Measurements from ENCODE around the gene UCP2. TPM values are rescaled to one million over a fixed set of nuclear protein-coding genes. Genes with fewer than 3 reads are reported as not detected.
A peak's percentile ranks its signal among the peaks of the same experiment; 100 is the strongest.

The UCP2 gene
- total and polyA plus RNA-seq, 9 of the 15 experiments (the other 6 are each of a cell fraction or from before 2014, with no cell fraction given): 19.2 to 216 (median 87.9) TPM

DNA sequence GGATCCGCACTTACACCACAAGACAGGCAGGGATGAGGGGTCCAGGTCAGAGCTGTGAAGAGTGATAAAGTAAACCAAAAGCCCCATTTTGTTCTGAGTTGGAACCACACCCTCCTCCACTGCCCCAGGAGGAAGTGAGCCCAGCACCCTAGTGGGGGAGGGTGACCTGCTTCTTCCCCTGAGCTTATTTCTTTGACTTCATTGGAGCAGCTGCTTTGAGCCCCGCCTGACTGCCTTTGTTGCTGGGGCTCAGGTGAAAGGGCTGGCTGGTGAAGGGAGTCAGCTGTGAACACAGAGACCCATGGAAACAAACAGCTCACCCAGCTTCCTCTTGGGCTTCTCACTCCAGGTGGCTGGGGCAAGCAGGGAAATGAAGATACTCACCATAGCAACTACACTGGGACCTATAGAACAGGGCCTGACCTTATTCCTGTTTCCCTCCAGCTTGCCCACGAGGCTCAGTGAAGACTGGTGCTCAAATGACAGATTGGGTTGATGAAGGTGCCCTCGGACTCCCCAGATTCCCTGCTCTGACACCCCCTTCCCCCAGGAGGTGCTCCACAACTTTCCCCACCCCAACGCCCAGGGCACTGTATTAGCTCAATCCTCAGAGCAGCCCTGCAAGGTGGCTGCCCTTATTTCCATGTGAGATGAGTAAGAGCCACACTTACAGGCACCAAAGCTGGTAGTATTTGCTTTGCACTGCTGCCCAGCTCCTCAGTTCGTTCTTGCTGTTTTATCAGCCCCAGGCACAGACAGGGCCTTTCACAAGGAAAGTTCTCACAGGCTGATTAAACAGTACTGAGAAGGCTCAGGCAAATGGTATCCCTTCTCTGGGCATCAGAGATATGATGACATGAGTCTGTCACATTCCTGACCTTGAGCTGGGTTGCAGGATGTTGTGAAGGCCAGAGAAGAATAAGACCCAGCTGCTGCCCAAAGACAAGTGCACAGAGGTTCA is 2.4 kb downstream of the UCP2 start (continued):
- TF ChIP-seq, protein P1, sequence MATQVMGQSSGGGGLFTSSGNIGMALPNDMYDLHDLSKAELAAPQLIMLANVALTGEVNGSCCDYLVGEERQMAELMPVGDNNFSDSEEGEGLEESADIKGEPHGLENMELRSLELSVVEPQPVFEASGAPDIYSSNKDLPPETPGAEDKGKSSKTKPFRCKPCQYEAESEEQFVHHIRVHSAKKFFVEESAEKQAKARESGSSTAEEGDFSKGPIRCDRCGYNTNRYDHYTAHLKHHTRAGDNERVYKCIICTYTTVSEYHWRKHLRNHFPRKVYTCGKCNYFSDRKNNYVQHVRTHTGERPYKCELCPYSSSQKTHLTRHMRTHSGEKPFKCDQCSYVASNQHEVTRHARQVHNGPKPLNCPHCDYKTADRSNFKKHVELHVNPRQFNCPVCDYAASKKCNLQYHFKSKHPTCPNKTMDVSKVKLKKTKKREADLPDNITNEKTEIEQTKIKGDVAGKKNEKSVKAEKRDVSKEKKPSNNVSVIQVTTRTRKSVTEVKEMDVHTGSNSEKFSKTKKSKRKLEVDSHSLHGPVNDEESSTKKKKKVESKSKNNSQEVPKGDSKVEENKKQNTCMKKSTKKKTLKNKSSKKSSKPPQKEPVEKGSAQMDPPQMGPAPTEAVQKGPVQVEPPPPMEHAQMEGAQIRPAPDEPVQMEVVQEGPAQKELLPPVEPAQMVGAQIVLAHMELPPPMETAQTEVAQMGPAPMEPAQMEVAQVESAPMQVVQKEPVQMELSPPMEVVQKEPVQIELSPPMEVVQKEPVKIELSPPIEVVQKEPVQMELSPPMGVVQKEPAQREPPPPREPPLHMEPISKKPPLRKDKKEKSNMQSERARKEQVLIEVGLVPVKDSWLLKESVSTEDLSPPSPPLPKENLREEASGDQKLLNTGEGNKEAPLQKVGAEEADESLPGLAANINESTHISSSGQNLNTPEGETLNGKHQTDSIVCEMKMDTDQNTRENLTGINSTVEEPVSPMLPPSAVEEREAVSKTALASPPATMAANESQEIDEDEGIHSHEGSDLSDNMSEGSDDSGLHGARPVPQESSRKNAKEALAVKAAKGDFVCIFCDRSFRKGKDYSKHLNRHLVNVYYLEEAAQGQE (IDR thresholded peaks at IDR 0.05; ENCODE audit: borderline replicate concordance): no peak
- TF ChIP-seq, protein P1 (CRISPR knock-in tag; IDR thresholded peaks at IDR 0.05; ENCODE audit: low read depth): no peak
- peak; percentile 42; the same call in 1 of the 2 replicates for TF ChIP-seq SMAD4 (CRISPR knock-in tag; conservative IDR thresholded peaks at IDR 0.05)
- TF ChIP-seq KHSRP (IDR thresholded peaks at IDR 0.05): no peak
- TF ChIP-seq, protein P2, sequence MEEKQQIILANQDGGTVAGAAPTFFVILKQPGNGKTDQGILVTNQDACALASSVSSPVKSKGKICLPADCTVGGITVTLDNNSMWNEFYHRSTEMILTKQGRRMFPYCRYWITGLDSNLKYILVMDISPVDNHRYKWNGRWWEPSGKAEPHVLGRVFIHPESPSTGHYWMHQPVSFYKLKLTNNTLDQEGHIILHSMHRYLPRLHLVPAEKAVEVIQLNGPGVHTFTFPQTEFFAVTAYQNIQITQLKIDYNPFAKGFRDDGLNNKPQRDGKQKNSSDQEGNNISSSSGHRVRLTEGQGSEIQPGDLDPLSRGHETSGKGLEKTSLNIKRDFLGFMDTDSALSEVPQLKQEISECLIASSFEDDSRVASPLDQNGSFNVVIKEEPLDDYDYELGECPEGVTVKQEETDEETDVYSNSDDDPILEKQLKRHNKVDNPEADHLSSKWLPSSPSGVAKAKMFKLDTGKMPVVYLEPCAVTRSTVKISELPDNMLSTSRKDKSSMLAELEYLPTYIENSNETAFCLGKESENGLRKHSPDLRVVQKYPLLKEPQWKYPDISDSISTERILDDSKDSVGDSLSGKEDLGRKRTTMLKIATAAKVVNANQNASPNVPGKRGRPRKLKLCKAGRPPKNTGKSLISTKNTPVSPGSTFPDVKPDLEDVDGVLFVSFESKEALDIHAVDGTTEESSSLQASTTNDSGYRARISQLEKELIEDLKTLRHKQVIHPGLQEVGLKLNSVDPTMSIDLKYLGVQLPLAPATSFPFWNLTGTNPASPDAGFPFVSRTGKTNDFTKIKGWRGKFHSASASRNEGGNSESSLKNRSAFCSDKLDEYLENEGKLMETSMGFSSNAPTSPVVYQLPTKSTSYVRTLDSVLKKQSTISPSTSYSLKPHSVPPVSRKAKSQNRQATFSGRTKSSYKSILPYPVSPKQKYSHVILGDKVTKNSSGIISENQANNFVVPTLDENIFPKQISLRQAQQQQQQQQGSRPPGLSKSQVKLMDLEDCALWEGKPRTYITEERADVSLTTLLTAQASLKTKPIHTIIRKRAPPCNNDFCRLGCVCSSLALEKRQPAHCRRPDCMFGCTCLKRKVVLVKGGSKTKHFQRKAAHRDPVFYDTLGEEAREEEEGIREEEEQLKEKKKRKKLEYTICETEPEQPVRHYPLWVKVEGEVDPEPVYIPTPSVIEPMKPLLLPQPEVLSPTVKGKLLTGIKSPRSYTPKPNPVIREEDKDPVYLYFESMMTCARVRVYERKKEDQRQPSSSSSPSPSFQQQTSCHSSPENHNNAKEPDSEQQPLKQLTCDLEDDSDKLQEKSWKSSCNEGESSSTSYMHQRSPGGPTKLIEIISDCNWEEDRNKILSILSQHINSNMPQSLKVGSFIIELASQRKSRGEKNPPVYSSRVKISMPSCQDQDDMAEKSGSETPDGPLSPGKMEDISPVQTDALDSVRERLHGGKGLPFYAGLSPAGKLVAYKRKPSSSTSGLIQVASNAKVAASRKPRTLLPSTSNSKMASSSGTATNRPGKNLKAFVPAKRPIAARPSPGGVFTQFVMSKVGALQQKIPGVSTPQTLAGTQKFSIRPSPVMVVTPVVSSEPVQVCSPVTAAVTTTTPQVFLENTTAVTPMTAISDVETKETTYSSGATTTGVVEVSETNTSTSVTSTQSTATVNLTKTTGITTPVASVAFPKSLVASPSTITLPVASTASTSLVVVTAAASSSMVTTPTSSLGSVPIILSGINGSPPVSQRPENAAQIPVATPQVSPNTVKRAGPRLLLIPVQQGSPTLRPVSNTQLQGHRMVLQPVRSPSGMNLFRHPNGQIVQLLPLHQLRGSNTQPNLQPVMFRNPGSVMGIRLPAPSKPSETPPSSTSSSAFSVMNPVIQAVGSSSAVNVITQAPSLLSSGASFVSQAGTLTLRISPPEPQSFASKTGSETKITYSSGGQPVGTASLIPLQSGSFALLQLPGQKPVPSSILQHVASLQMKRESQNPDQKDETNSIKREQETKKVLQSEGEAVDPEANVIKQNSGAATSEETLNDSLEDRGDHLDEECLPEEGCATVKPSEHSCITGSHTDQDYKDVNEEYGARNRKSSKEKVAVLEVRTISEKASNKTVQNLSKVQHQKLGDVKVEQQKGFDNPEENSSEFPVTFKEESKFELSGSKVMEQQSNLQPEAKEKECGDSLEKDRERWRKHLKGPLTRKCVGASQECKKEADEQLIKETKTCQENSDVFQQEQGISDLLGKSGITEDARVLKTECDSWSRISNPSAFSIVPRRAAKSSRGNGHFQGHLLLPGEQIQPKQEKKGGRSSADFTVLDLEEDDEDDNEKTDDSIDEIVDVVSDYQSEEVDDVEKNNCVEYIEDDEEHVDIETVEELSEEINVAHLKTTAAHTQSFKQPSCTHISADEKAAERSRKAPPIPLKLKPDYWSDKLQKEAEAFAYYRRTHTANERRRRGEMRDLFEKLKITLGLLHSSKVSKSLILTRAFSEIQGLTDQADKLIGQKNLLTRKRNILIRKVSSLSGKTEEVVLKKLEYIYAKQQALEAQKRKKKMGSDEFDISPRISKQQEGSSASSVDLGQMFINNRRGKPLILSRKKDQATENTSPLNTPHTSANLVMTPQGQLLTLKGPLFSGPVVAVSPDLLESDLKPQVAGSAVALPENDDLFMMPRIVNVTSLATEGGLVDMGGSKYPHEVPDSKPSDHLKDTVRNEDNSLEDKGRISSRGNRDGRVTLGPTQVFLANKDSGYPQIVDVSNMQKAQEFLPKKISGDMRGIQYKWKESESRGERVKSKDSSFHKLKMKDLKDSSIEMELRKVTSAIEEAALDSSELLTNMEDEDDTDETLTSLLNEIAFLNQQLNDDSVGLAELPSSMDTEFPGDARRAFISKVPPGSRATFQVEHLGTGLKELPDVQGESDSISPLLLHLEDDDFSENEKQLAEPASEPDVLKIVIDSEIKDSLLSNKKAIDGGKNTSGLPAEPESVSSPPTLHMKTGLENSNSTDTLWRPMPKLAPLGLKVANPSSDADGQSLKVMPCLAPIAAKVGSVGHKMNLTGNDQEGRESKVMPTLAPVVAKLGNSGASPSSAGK (IDR thresholded peaks at IDR 0.05): peak; percentile 57; the same call in 1 of the 2 replicates
- 0 out of 2 replicates have a peak, but pooled peaks have one; percentile 25 for TF ChIP-seq SOX6 (IDR thresholded peaks at IDR 0.05)

Data from K562 (cell line).